ENCODE data around the gene FGF1. TPM values are rescaled to one million over a fixed set of nuclear protein-coding genes. Genes with fewer than 3 reads are reported as not detected.

Gene FGF1
- total RNA-seq, 1 donor from 2014 or later, result 9.9 TPM

DNA sequence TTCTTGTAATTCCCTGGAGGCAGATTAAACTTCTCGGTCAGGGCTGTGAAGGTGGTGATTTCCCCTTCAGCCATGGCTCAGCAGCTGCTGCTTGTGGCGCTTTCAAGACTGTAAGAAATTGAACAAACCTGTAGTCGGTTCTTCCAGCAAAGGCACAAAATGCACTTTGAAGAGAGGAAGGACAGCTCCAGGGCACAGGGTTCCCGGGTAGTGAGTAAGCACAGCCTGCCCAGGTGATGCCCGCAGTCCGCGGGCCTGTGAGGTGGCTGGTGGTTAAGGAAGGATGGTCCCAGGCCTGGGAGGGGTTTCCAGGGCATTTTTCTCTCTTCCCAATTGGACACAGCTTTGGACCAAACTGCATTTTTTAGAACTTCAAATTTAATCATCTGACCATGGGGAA lies 71.8 kb downstream of the FGF1 start:
- DNase-seq (ENCODE audit: low spot score), result no peak

DNA sequence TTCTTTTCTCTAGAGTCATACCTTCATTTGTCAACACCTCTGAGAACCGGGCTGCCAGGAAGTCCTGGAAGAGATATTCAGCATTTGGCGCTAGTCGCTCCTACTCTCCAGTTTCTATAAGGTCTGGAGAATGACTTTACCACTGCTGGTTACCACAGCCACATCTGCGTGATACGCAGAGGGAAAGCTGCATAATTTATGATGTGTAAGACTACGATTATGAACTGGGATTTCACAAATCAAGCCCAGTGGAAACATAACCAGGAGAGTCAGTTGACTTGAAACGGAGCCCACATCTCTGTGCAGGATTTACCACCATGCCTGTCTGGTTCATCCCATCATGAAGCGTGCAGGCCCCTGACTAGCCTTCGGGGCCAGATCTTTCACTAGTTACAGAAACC lies 72.6 kb downstream of the FGF1 start:
- DNase-seq (ENCODE audit: low spot score), result peak; percentile 82

DNA sequence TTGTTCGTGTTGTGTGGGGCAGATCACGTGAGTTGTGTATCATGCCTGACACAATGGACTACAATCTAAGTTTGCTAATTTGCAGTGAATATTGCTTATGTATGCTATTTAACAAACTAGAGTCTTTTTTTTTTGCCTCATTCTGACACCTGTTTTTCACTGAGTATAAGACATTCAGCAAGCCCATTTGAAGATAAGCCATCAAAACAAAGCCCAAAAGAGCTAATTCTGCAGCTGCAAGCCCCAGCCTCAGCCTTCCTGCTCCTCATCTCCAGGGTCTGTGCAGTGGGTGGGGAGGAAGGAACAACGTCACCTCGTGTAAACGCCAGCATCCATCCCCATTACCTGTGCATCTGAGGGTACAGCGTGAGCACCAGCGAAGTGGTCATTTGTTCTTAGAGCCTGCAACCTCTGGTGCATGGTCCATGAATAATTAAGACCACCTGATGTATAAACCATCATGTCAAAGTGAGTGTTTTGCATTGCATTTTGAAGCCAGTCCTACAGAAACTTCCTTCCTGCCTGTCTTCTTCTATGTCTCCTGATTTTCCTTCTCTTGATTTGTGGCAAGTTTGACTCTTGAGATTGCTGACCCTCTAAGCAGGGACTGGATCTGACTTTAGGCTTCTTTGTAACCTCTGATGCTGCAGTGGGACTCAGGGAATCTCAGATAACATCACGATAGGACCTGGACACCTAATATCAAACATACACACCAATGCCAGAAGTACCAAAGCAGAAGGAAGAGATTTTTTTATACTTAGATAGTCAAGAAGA lies 73.2 kb downstream of the FGF1 start:
- DNase-seq (ENCODE audit: low spot score), result no peak

DNA sequence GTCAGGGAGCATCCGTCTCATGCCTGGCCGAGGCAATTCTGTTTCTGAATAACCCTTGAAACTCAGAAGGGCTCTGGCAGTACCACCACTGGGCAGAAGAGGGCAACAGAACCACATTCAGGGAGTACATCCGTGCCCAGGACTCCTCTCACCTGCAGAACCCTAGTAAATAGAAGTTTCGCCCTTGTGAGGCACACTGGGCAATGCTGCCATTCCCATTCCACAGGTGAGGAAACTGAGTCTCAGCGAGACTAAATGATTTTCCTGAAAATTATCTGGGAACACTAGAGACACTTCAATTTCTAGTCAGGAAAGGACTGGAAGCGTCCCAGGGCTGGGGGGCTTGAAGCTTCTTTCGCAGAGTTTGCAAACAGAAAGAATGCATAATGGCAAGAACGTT lies 74.7 kb downstream of the FGF1 start:
- DNase-seq (ENCODE audit: low spot score), result peak; percentile 63

DNA sequence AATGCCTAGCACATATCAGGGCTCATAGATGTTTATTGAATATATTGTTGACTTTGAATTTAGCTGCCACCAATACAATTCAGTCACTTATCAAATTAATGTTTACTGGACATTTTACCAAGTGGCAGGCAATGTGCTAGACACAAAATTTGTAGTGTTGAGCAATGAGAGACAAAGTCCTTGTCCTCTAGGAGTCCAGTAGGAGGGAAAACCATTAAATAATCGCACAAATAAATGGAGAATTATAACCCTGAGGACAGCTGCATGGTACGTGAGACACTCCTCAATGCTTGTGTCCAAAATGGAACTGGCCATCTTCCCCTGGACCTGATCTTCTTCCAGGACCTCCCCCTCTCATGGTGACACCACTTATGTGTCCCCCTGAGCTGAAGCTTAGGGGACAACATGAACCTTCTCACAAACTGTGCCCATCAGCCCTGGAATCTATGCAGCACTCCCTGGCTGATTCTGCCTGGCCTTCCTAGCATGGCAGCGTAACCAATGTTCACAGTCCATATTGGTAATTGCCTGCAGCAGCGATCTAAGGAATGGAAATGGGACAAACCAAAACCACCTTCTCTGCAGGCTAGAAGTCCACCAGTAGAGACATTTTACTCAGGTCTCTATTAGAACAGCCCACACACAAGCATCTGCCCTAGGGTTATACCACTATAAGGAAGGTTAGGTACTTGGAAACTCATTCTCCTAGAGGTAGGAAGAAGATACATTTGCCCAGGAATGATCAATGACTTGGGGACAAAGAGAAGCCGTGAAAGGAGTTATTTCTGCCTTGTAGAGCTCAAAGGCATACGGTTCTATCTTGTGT lies 75.5 kb downstream of the FGF1 start:
- no peak for DNase-seq (ENCODE audit: low spot score)

DNA sequence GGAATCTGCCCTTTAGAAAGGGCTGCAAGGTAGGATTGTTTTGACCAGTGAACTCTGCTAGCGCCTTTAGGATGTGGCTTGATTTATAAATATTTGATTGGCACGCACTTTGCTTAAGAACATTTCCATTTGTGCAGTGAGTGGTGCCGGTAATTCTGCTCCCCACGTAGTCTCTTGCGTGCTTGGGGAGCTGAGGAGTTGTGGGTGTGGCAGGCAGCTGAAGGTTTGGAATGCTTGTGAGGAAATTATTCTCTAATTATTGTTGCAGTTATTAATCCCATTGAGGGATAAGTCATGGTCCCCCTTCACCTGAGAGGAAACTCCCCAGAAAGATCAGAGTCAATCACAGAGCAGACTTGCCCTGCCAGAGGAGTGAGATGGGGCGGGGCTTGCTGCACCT lies 76.7 kb downstream of the FGF1 start:
- no peak for DNase-seq (ENCODE audit: low spot score)

DNA sequence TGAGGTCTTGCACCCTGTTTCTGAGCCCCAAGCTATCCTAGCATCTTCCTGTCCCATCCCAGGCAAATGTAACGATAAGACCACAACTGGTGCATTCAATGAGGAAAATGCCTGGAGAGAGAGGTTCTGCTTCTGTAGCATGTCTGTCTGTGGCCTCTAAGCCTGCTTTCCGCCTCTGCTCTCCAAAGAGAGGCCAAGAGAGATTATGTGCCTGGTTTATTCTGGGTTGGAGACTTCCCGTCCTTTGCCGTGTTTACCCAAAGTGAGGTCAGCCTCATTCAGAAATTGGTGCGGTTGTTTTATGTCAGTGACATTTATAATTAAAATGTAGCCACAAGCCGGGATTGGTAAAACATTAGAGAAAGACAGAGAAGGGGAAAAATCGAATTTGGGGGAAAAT lies 77.8 kb downstream of the FGF1 start:
- peak; percentile 78 for DNase-seq (ENCODE audit: low spot score)

DNA sequence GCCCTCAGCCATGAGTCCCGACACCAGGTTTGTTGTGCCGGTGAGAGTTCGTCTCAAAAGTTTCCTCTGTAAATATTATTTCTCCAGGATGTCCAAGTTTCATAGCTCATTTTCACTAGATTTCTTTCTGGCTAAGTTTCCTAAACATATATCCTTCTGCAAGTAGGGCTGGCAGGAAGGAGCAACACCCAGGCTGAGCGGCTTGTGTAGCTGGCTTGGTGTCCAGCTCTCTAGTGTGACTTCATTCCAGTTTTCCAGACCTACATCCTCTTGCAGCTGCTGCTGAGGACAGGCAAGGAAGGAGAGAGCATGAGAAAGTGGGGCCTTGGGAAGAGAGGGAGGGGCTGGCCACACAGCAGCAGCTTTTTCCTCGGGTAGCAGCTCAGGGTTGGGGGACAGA lies 80.3 kb downstream of the FGF1 start:
- peak; percentile 71 for DNase-seq (ENCODE audit: low spot score)

DNA sequence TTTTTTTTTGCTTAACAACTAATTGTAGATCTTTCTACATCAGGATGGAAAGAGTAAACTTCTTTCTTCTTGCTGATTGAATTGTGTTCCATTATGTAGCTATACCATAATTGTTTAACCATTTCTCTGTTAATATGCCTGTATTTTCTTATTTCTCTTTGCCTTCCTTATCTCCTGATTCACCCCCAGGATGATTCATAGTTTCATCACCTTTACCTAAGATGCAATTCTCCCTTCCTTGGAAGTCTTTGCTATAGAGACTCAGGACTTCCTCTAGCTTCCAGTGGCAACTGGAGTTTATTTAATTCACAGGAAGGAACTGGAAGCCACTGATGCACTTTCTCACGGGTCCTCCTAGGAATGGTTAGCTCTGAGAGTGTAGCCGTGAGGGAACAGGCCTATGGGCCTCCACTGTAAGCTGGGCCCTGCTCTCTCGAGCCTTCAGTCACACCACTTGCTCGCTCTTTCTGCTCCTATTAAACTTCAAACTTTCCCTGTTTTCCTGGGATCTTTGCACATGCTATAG lies 83.1 kb downstream of the FGF1 start:
- DNase-seq (ENCODE audit: low spot score), result no peak

DNA sequence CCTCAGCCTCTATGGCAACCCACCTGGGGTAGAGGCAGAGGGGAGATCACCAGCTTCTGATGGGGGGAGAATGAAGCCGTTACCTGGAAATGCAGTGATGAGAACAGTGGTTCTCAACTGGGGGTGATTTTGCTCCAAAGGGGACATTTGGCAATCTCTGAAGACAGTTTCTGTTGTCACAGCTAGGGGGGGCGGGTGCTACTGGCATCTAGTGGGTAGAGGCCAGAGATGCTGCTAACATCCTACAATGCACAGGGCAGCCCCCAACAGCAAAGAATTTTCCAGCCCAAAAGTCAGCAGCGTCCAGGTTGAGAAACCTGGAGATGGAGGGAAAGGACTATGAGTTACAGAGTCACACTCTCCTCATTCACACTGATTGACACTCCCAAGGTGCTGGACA lies 84.5 kb downstream of the FGF1 start:
- DNase-seq (ENCODE audit: low spot score), result no peak

DNA sequence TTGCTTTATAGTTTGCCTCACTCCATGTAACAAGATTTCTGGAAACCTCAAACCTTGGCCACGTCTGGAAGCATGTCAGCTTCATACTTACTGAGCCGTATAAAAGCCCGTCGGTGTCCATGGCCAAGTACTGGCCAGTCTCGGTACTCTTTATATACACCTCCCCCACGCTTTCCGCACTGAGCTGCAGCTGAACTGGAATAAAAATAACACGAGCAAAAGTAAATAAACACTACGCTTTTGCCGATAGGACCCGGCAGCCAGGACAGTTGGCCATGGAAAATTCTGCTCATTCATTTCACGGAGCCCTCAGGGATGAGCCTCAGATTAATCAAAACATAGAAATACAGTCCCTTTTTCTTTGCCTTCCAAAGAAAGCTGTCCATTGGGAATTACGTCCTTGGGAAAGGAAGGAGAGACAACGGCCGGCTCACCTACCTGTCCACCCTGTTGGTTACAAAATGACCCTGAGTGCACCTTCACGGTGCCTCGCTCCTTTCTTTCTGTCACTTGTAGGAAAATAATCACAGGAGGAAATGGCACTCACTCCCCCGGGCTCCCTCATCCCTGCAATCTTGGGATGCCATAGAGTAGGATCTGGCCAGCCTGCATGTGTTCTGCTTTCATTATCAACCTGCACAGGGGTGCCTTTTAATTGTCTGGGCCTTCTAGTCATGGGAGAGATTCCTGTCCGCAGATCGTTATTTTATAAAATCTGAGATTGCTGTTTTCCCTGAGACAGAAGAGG lies 85.1 kb downstream of the FGF1 start:
- peak; percentile 36 for DNase-seq (ENCODE audit: low spot score)

DNA sequence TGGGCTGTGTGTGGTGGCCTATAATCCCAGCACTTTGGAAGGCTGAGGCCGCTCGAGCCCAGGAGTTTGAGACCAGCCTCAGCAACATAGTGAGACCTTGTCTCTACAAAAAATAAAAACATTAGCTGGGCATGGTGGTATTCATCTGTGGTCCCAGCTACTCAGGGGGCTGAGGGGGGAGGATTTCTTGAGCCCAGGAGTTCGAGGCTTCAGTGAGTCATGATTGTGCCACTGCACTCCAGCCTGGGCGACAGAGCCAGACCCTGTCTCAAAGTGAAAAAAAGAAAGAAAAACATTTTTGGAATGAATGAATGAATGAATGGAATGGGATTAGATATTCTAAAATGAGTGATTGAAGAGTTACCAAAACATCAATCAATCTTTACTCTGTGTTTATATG lies 85.8 kb downstream of the FGF1 start:
- DNase-seq (ENCODE audit: low spot score), result no peak

DNA sequence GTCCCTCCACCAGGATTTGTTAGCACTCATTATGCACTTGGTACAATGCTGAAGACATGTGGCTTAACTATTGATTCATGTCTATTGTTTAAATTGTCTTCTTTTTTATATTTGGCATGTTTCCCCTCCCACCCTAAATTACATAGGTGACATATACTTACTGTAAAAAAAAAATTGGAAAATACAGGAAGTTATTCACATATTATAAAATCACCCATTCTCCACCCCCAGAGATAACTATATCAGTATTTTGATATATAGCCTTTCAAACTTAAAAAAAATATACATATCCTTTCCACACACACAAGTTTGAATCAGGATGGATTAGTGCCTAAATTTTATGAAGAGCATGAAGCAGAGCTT lies 87.6 kb downstream of the FGF1 start:
- no peak for DNase-seq (ENCODE audit: low spot score)

DNA sequence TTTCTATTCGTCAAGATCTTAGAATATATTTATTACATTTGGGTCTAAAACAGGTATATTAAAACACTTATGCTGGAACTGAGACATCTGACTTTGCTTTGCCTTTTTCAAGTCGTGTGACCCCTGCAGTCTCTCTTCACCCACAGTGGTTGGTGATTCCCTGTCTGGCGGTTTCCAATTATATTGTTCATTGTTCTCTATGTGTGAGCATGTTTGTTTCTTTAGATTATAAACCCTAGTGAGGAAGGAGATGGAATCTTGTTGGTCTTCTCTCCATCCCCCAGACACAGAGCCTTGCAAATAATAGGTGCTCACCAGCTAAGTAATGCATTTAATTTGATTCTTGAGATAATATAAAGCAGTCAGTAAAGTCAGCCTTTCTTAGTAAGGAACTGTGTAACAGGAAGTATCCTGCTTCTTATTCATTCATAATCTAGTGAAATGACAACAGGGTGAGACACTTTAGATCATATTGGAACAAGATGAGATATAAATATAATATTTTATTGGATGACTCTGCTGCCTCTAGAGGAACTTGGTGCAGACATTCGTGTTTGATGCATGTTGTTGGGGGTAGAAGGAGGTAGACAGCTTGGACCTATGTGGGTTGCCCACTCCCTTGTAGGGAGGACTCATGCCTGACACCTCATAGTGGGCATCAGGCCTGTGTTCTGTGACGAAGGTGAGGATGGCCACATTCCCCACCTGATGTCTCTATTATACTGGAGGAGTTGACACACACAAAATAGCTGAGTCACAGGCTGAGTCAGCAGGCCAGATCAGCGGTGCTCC lies 88.1 kb downstream of the FGF1 start:
- no peak for DNase-seq (ENCODE audit: low spot score)

DNA sequence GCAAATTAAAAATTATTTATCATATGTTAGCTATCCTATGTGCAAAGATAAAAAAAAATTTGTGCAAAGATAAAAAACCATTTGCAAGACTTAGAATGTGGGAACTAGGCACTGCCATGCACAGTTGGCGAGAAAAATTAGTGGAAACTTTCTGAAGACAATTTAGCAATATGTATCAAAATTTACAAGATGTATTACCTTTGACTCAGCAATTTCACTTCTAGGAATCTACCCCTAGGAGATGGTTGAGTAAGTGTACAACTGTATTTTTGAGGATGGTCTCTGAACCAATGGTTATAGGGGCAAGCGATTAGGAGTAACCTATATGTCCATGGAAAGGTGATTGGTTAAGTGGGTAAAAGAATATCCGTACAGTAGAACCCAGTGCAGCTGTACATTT lies 88.9 kb downstream of the FGF1 start:
- no peak for DNase-seq (ENCODE audit: low spot score)

DNA sequence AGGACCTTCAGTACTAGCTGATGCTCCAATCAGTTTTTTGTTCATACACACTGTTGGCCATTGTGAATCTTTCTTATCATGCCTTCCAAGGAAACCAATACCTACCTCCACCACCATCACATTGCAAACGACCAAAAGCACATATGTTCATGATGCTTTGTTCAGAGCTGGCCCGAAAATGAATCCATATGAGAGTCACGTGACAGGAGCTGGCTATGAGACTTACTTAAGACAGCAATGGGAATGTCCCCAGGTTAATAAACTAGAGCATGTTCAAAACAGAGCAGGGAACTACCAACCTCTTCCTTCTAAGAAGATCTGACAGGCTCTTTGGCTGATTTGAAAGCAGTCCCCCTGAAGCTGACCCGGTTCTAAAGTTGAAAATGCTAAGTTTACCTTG lies 93.5 kb downstream of the FGF1 start:
- DNase-seq (ENCODE audit: low spot score), result no peak

DNA sequence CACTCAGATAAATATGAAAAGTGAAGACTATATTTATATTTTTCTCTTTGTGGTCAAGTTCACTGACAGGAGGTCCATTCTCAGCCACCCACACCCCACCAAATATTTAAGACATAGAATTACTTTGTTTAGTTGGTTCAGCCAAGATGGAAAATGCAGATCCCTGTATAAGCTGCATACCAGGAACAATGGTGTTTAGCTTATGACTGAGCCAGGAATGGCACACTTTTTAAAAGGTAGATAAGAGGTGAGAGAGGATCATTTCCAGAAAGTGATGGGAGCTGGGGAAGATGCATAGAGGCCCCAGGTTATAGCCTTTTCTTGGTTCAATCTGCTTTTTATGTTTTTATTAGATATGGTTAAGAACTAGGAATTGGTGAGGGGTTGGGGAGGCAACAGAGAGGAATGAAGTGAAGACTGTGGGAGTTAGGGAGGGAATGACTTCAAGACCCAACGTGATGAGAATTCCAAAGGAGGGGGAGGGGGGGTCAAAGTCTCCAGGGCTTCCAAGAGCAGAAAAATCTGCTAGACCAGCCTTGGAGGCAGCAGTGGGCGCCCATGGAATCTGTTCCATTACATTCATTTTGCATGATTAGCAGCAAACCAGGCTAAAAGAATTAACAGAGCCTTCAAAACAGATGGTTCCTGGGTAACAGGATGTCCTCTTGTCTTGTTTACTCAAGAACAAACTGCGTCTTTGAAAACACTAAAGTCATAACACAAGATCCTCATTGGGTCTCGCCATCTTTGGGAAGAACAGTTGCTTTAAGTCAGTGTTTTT lies 95.2 kb downstream of the FGF1 start:
- DNase-seq (ENCODE audit: low spot score), result no peak

DNA sequence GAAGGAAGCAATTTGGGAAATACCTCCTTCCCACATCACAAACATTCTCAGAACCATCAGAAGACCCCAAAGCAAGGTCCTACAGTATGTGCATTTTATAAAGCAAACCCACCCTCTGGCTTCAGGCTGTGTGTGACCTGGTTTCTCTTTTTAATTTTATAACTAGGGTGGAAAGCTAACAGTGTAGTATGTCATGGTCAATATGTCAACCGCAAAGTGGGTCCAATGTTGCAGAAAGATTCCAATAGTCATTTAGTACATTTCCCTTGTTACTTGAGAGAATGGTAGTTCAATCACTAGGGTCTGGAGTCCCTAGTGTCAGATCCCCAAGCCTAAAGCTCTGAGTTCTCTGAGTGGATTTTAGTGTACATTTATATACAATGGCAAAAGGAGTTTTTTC lies 96.2 kb downstream of the FGF1 start:
- no peak for DNase-seq (ENCODE audit: low spot score)

DNA sequence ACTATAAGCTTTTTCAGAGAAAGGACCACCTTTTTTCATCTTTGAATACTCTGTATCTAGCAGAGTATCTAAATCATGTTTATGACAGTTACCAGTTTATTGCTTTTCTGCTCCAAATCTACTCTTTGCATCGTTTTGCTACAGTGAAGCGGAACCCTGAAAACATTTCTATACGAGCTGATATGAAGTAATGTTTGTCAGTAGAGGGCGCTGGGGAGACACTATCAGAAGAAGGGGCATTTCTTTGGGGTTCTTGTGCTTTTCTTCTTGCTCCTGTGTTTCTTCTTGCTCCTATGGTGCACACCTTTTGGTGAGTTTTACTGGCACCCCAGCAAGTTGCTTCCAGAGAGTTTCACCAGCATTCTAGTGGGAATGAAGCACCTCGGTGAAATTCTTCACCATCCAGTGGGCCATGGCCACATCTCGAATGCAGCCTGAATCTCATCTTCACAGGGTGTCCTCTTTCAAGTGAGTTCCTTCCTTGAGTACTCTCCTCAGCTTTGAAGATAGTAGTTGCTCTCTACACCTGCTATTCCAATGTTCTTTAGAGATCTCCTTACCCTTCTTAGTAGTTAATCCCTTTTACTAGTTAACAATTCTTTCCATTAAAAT lies 98.4 kb downstream of the FGF1 start:
- no peak for DNase-seq (ENCODE audit: low spot score)

DNA sequence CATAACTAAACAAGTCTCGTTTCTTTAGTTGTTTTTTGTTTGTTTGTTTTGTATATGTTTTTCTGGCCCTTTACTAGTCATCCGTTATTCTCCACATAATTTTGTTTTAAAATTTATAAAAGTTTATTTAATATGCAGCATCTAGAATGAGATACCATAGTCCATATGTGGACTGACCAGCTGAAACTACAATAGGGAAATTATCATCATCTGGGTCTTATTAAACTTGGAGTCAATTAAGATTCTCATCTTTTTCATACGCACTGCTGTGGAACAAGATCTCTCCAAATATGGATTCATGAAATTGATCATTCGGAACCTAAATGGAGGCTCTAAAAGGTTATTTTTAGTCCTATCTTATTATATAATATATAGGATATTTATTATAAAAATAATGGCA lies 99.3 kb downstream of the FGF1 start:
- no peak for DNase-seq (ENCODE audit: low spot score)
